NCI-H82 (cell line): ENCODE results near the gene FCGR3A.

ENCODE experiments used
- DNase-seq: peaks from one replicate; lab custom pipeline; 2025; lab: John Stamatoyannopoulos, UW

The FCGR3A gene

DNA sequence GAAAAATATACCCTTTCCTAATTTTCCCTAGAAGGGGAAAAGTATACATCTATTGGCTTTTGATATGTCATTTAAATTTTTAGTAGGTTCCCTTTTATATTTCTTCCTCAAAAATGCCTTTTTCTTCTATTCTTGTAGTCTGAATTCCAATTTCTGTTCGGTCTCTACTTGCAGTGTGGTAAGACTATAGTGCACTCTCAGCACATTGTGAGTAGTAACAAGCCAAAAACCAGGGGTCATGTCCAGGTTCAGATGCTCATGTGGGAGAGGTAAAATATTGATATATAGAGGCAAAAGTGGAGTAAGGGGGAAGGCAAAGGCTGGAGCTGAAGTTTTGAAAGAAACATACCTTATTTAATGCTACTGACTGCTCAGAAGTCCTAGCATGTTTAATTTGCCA lies 48.4 kb downstream of the FCGR3A start:
- DNase-seq = no peak

DNA sequence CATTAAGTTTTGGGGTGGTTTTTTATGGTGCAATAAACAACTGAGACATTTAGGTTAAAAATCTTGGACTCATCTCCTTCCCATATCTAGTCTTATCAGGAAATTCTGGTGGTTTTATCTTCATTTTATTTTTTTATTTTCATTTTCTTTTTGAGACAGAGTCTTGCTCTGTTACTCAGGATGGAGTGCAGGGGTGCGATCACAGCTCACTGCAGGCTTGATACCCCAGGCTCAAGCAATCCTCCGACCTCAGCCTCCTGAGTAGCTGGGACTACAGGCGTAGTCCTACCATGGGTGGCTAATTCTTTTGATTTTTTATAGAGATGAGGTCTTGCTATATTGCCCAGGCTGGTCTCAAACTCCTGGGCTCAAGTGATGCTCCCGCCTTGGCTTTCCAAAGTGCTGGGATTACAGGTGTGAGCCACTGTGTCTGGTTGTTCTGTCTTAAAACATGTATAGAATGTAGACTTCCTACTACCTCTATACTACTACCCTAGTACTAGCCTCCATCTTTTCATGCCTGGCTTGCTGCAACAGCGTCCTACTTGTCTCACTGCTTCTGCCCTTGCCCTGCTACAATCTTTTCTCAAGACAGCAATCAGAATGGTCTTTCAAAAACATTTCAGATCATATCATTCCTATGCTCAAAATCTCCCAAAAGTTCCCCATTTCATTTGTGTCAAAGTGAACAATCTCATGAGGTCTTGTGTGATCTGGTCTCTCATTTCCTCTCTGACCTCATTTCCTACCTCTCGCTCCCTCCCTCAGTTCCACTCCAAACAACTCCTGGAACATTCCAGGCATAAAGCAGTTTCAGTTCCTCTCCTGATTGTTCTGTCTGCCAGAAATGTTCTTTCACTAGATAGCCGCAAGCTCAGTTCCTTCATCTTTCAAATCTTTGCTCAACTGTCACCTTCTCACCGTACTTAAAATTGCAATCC lies 50.2 kb downstream of the FCGR3A start:
- no peak for DNase-seq

DNA sequence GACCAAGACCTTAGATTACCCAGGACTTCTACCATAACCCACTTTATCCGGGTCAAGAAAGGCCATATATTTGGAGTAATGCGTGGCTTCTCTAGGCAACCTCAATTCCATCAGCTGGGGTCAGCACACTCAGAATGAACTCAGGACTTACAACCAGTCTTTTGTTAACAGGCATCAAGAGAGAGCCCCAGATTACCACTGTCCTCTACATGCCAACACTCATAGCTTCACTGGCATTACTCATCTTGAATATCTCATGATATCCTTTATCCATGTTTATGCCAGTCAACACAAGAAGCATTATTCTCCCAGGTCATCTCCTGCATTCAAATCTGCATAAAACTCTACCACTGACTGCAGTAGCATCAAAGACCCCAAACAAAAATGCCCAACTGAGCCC lies 51.0 kb downstream of the FCGR3A start:
- no peak for DNase-seq

DNA sequence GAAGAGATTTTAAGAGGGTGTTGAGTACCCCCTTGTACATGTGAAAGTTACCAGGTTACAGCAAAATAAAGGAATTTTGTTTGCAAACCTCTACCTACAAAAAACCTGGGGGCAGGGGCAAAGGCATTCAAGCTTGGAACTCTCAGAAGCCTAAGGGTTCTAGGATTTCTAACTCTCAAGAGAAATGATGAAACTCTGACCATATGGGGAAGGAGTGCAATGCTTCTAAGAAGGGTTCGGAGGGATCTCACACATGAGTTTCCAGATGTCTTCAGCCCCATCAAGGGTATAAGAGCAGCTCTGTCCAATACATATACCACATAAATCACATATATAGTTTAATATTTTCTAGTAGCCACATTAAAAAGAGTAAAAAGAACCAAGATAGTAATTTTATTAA lies 51.7 kb downstream of the FCGR3A start:
- DNase-seq = no peak

DNA sequence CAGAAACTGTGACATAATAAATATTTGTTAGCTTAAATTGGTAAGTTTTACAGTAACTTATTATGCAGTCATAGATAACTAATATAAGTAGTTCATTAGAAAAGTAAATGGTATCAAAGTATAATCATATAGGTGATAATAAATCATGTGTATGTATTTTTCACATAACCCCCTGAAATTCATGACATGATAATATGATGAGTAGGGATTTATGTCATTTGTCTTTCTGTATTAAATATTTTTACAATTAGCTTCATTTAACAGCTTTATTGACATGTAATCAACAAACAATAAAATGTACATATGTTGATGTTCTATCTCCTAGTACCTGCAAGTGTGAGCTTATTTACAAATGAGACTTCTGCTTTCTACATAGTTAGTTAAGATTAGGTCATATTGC lies 54.1 kb downstream of the FCGR3A start:
- DNase-seq = no peak

DNA sequence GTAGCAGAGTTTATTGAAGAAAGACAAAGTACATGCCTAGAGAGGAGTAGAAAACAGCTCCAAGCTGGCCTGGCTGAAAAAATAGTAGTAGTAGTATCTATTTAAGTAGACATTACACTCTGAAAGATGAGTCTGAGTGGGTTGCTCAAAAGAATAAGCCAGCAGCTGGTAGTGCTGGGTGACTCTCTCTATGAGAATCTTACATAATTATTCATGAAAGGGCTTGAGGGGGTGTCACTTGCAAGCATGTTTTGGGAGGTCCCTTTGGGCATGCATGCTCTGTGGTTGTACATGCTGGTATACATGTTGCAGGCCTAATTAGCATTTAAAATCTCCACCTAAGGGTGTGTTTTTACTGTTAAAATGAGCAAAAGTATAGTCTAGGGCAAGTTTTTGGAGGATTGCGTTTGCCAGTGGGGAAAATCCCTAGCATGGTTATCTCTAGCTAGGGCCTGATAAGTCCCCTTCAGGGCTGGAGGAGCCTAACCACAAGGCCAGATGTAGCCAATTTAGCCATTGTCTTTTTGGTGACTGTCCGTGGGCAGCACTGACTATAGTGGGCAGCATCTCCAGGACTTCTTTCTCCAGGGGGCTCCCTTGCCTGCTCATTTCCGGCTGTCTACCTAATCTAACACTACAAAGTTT lies 55.4 kb downstream of the FCGR3A start:
- no peak for DNase-seq

DNA sequence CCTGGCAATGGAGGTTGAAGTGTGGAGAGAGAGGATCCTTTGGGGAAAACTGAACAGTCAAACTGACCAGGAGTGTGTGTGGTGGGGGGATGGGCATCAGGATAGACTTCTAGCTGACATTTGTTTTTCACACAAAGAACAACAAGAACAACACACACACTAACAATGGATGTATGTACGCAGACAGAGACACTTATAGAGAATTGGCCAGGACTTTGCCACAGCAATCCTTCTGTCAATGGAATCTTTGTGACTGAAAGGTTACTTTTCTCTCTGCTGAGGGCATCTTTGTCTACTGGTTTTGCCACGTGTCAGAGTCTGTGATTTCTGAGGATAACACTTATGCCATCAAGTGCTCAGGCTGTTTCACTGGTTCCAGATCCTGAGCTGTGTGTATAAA lies 56.8 kb downstream of the FCGR3A start:
- no peak for DNase-seq
